ENCODE results near the gene USP20.
"Not testable (repeated sequence)": the region's sequence is repeated elsewhere in the genome, so short reads cannot be mapped to it uniquely, and the experiment has no call there.

The USP20 gene

GRCh38 chr9:129835128-129835859, at the start of gene USP20, which contains the start of gene C9orf78:
Gene USP20, plus strand, starts transcription at chr9:129835458. Its CDS starts 17,098 bp downstream, at chr9:129852556.
Gene C9orf78, minus strand, starts transcription at chr9:129835275. Its CDS starts 54 bp downstream, at chr9:129835221.
- DNase-seq (ENCODE audit: low read depth), result peak; percentile 94

DNA sequence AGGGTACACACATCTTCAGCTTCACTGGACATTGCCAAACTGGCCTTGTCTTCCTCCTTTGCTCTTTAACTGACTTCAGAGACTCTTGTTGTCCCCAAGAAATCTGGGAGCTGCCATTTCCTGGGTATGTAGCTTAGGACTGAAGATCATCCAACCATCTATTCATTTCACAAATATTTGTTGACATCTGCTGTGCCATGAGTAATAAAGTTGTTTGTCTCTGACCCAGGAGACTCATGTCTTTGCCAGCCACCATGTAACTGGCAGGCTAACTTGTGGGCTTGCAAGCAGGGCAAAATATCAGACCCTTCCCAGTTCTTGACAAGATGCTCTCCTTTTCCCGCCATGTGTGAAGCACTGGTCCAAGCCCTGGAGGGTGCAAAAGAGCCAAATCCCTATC, 49.4 kb upstream of the USP20 start:
- DNase-seq (ENCODE audit: low read depth), result no peak

- DNase-seq (ENCODE audit: low read depth), result no peak
These were observed 48.8 kb upstream of the USP20 start for GRCh38 chr9:129786481-129786880.

DNA sequence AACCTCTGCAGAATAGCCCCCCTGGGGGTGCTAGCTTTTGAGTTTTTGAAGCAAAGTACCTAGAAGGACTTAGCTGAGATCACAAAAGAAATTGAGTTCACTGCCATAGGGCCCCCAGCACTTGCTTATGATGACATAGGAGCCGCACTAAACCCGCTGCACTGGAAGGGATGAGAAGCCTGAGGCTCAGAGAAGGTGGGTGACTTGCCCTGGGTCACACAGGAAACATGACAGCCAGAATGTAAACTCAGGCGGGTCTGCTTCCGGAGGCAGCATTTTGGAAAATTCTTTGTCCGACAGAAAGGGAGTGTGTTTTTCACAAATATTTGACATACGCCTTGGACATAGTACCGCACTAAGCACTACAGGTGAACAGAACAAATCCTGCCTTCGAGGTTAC, 40.7 kb upstream of the USP20 start:
- no peak for DNase-seq (ENCODE audit: low read depth)

GRCh38 chr9:129796029-129796428, 39.2 kb upstream of the USP20 start:
- DNase-seq (ENCODE audit: low read depth), result not testable (repeated sequence)

DNA sequence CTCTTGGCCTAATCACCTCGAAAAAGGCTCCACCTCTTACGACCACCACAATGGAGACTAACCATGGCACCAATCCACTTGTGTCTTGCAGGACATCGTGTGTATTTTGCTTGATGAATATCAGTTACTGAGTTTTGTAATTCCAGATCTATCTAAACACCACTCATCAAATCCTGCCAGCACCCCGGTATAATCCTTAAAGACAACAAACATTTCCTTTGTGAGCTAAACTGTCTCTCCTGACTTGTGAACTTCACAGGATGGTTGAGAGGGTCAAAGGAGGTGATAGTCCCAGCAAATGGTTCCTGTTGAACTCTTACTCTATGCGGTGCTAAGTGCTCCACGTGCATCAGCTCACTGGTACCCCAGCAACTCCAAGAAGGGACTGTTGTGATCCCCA, 36.3 kb upstream of the USP20 start:
- no peak for DNase-seq (ENCODE audit: low read depth)

DNA sequence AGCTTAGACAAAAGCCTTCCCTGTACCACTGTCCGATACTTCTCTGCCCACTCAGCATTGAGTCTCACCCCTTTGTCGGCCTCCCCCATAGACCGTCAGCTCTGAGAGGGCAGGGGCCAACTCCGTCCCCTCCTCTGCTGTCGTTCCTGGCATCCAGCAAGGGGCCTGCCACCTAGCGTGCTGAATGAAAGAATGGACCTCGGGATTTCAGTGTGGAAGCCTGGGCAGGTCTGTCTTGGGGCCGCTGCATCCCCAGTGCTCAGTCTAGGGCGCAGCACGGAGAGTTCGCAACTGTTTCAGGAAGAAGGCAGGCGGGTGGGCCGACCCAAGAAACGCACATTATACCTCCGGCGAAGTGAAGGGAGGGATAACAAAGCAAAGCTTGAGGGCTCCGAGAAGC, 33.8 kb upstream of the USP20 start:
- no peak for DNase-seq (ENCODE audit: low read depth)

DNA sequence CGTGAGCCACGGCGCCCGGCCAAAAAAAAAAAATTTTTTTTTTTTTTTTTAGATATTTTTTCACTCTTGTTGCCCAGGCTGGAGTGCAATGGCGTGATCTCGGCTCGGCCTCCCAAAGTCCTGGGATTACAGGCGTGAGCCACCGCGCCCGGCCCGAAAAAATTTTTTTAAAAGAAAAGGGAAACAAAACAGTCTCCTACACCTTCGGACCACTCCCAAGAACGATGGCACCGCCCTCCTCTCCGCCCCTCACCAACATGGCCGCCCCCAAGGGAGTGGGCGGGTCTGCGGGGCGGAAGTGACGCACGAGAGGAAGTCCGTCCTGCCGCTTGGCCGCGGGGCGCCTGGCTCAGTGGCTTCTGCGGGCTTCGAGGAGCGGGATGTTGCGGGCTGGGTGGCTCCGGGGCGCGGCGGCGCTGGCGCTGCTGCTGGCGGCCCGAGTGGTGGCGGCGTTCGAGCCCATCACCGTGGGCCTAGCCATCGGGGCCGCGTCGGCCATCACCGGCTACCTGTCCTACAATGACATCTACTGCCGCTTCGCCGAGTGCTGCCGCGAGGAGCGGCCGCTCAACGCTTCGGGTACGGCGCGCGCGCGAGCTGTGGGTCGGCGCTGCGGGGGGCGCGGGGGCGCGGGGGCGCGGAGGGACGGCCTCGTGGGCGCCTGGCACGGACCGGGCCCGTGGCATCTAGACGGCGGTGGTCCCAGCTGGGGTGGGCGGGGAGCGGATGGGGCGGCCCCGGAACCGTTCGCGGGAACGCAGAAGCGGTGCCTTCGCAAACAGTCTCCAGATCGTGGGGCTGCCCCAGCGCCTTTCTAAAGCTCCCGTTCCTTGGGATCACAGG, 32.2 kb upstream of the USP20 start, which contains the start of gene TOR1B:
Gene TOR1B (plus strand): TSS at position 352 of the 843 bp plus-strand sequence. CDS start 29 bp downstream, at position 381.
- DNase-seq (ENCODE audit: low read depth), result peak; percentile 90

DNA sequence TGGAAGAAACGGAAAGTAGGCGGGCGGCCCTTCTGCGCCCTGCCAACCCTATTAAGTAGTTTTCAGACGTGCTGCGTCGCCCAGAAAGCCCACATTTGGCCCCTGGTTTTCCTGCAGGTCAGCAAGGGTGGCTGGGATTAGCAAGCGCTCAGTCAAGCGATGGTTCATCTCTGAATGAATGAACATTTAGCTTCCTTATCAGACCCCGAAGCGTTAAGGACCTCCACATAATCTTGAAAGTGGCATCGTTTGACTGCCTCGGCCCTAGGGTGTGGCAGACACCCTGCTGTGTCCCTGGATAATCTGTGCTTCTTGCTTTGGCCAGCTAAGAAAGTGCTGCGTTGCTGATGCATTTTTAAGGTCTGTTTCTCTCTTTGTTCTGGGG, 31.6 kb upstream of the USP20 start:
- no peak for DNase-seq (ENCODE audit: low read depth)

GRCh38 chr9:129806061-129806460, 29.2 kb upstream of the USP20 start:
- no peak for DNase-seq (ENCODE audit: low read depth)

GRCh38 chr9:129809346-129809745, 25.9 kb upstream of the USP20 start:
- no peak for DNase-seq (ENCODE audit: low read depth)

DNA sequence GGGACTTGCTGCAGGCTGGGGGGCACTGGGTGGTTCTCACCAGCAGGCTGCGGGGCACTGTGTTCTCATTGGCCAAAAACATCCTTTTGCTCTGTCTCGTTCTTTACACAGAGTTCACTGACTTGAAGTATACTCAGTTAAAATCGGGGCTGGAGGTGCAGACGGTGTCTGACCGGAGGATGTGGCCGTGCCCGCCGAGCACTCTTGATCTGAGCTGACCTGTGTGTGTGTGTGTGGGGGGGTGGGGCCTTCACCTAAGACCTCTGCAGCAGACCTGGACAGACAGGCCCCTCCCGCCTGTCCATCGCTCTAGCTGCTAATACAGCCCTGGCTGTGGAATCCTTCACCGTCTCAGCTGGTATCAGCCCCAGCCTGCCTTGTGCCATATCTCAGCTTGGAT, 25.1 kb upstream of the USP20 start:
- DNase-seq (ENCODE audit: low read depth), result no peak

- DNase-seq (ENCODE audit: low read depth), result no peak
These were observed 24.5 kb upstream of the USP20 start for GRCh38 chr9:129810788-129811187.

GRCh38 chr9:129811967-129812363, 23.3 kb upstream of the USP20 start:
- DNase-seq (ENCODE audit: low read depth), result no peak

GRCh38 chr9:129812385-129812784, 22.9 kb upstream of the USP20 start:
- no peak for DNase-seq (ENCODE audit: low read depth)

DNA sequence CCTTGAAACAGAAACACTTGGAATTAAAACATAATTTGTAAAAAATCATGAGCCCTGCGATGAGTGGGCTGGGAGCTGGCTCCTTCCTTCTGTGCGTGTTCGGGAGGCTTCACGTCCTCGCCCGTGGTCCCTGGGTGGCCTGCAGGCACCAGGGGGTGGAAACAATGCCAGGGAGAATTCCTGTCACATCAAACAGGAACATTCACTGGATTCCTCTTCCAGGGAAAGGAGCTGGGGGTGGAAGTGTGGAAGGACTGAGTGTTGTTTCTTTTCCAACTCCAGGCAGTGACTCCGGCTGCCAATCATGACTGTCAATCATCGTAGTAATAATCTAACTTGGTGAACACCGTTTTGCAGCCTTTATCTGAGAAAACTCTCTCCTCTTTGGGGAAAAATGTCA, 21.6 kb upstream of the USP20 start:
- no peak for DNase-seq (ENCODE audit: low read depth)

DNA sequence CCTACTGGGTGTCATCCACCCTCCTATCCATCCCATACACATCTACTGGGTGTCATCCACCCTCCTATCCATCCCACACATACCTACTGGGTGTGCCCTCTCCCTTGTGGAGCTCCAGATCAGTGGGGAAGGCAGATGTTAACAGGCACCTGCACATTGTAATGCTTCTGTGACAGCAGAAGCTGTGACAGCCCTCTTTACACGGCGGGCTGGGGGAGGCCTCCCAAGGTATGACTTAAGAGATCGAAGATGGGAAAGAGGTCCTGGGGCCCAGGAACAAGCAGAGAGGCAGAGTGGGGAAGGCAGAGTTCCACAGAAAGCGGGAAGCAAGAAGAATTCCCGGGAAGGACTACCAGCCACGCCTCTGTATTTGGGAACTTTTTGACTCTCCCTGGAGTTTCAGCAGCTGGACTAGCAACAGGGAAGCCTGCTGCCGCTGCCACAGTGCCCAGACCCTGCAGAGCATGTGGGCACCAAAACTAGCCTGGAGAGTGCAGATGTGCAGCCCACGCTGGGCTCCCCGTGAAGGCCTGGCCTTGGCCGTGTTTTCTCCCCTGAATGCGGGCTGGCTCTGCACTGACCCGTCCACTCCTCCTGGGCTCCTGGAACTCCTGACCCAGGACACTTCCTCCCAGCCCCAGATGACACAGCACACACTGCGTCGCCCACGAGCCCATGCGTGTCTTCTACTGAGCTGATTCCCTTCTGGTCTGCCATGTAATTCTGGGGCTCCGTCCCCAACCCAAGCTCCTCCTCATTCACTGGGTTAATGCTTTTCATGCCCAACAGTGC, 20.6 kb upstream of the USP20 start:
- DNase-seq (ENCODE audit: low read depth), result no peak

DNA sequence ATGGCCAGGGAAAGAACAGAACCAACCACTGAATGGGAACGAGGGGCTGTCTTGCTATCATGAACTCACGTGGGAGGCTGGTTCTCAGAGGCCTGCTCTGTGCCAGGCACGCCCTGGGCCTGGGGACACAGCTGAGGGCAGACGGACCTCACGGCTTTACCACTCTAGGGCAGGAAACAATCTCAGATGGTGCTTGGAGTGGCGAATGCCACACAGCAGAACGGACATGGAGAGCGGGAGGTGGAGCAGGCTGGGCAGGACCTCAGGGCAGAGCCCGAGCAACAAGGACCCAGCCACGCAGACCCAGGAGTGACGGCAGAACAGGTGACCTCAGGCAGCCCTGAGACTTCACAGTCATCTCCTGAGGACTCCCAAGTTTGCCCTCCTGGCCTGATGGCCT, 20.0 kb upstream of the USP20 start:
- no peak for DNase-seq (ENCODE audit: low read depth)

DNA sequence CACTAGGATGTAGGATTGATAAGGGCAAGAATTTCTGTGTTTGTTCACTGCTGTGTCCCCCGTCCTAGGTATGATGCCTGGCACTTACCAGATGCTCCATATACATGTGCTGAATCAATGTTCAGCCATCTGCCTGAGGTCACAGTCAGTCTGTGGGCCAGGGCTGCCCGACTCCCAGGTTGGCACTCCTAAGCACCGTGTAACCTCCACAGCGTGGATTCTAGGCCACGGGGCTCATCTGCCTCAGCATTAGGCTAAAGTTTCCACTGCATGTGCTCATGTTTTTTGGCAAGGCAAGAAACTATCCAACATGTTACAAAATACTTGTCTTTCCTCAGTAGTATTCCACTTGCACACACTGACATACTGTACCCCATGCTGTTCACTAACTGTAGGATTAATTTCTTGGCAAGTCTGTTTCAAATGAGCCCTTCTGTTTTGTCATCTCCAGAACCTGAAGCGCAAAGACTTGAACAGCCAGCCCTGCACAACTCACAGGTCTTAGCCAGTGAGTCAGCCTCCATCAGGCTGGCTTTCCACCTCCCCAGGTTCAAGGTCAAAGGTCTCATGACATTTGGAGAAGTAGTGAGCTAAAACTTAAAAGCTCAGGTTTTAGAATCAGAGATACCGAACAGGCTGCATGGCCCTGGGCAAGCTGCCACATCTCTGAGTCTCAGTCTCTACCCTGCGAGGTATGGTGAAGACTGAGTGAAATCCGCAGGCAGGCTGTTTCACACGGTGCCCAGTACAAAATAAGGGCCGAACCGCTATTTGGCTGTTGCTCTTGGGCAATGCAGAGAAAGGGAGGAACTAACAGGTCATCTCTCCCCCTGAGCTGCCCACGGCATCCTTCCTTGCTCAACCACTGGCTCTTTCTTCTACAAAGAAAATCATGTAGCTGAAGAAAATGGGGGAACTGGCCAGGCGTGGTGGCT, 18.5 kb upstream of the USP20 start:
- no peak for DNase-seq (ENCODE audit: low read depth)

DNA sequence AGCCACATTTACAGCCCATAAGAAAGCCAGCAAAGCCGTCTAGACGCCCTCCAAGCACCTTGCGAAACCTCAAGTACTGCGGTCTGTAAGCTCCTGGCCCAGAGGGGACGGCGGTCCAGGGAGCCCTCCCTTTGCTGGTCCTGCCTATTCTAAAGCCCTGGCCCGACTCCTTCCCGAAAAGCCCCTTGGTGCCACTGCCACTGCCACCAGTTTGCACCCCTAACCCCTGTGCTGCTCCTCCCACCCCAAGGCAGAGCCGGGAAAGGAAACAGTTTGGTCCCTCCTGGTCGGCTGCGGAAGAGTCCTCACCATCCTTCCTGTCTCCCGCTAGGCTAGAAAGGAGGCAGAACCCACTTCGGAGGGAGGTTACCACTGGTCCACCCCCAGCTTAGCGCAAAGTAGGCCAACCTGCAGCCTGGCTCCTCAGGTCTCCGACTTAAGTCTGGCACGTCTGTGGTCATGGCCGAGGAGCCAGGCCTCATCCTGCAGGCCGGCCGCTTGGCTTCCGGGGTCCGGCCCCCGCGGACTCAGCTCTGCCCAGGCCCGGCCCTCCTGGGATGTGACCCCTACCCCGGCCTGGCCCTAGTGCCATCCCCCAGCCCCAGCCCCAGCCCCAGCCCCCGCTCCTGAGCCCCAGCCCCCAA, 12.2 kb upstream of the USP20 start:
- no peak for DNase-seq (ENCODE audit: low read depth)

DNA sequence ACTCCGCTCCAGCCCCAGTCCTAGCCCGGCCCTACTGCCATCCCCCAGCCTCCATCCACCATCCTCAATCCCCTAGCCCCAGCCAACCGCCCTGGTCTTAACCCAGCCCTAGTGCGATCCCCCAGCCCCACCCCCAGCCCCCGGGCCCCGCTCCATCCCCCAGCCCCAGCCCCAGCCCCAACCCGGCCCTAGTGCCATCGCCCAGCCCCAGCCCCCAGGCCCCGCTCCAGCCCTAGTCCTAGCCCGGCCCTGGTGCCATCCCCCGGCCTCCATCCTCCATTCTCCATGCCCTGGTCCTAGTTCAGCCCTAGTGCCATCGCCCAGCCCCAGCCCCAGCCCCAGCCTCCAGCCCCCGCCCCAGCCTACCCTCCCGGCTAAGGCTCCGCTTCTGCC, 11.7 kb upstream of the USP20 start:
- no peak for DNase-seq (ENCODE audit: low read depth)
